NCI-H748 (cell line): ENCODE data around the gene MAN1C1.
A peak's percentile ranks its signal among the peaks of the same experiment; 100 is the strongest.
"Not testable (repeated sequence)": the region's sequence is repeated elsewhere in the genome, so short reads cannot be mapped to it uniquely, and the experiment has no call there.

Experiments used
- DNase-seq: peaks from one replicate; lab custom pipeline; 2025; ENCODE audit not compliant: unreplicated experiment; lab: John Stamatoyannopoulos, UW

The MAN1C1 gene

GRCh38 chr1:25653558-25653957 is 37.0 kb downstream of the MAN1C1 start:
- DNase-seq = no peak

- no peak for DNase-seq
These were observed 37.6 kb downstream of the MAN1C1 start for GRCh38 chr1:25654109-25654660.

GRCh38 chr1:25657121-25657882 is 40.7 kb downstream of the MAN1C1 start:
- DNase-seq = no peak

GRCh38 chr1:25657883-25658760 is 41.5 kb downstream of the MAN1C1 start:
- DNase-seq = no peak

- no peak for DNase-seq
These were observed 42.3 kb downstream of the MAN1C1 start for GRCh38 chr1:25658791-25659431.

- DNase-seq = no peak
These were observed 44.6 kb downstream of the MAN1C1 start for GRCh38 chr1:25661043-25661815.

- no peak for DNase-seq
These were observed 45.5 kb downstream of the MAN1C1 start for GRCh38 chr1:25662061-25662460.

GRCh38 chr1:25662959-25663358 is 46.4 kb downstream of the MAN1C1 start:
- DNase-seq = not testable (repeated sequence)

- DNase-seq = peak; percentile 64
These were observed 48.0 kb downstream of the MAN1C1 start for GRCh38 chr1:25664357-25665199.

GRCh38 chr1:25666460-25666859 is 49.9 kb downstream of the MAN1C1 start:
- no peak for DNase-seq

- DNase-seq = no peak
These were observed 52.5 kb downstream of the MAN1C1 start for GRCh38 chr1:25668931-25669573.

- DNase-seq = no peak
These were observed 53.4 kb downstream of the MAN1C1 start for GRCh38 chr1:25669781-25670567.

- no peak for DNase-seq
These were observed 55.3 kb downstream of the MAN1C1 start for GRCh38 chr1:25671929-25672328.

- DNase-seq = no peak
These were observed 56.3 kb downstream of the MAN1C1 start for GRCh38 chr1:25672763-25673409.

GRCh38 chr1:25673456-25673855 is 56.9 kb downstream of the MAN1C1 start:
- DNase-seq = no peak

GRCh38 chr1:25673962-25674806 is 57.6 kb downstream of the MAN1C1 start:
- no peak for DNase-seq

- DNase-seq = no peak
These were observed 58.2 kb downstream of the MAN1C1 start for GRCh38 chr1:25674807-25675084.
